Cardiac fibroblast (primary cell): ENCODE data around the gene MDK.

Experiments
- DNase-seq, 2 donors: peaks; one replicate each; pipeline versions ENCODE4 v3.0.0 to v3.0.0-alpha.2; 2010; ENCODE audit warnings: low read depth in 2 of 2
- H3K4me3 ChIP-seq, 2 donors: replicated peaks in 1 of 2; 1 replicate in 1 of 2; 2 replicates in 1 of 2; pipeline ENCODE4 v1.5.1; 2011; ENCODE audit warnings: low read depth in 2 of 2, low read length in 2 of 2, mild to moderate bottlenecking in 2 of 2, moderate library complexity in 1 of 2
- TF ChIP-seq, protein P1 (sequence below): IDR thresholded peaks from one replicate; pipeline ENCODE4 v1.5.1; 2011; ENCODE audit warnings: low read depth, mild to moderate bottlenecking, low read length, inconsistent platforms

The MDK gene

DNA sequence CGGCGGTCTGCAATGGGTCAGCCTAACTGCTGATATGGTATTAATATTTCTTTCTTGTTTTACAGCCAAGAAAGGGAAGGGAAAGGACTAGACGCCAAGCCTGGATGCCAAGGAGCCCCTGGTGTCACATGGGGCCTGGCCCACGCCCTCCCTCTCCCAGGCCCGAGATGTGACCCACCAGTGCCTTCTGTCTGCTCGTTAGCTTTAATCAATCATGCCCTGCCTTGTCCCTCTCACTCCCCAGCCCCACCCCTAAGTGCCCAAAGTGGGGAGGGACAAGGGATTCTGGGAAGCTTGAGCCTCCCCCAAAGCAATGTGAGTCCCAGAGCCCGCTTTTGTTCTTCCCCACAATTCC is 1.9 kb downstream of the MDK start:
- TF ChIP-seq, protein P1, sequence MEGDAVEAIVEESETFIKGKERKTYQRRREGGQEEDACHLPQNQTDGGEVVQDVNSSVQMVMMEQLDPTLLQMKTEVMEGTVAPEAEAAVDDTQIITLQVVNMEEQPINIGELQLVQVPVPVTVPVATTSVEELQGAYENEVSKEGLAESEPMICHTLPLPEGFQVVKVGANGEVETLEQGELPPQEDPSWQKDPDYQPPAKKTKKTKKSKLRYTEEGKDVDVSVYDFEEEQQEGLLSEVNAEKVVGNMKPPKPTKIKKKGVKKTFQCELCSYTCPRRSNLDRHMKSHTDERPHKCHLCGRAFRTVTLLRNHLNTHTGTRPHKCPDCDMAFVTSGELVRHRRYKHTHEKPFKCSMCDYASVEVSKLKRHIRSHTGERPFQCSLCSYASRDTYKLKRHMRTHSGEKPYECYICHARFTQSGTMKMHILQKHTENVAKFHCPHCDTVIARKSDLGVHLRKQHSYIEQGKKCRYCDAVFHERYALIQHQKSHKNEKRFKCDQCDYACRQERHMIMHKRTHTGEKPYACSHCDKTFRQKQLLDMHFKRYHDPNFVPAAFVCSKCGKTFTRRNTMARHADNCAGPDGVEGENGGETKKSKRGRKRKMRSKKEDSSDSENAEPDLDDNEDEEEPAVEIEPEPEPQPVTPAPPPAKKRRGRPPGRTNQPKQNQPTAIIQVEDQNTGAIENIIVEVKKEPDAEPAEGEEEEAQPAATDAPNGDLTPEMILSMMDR, result no peak
- no peak overlapping the region for H3K4me3 ChIP-seq
- no peak for DNase-seq

DNA sequence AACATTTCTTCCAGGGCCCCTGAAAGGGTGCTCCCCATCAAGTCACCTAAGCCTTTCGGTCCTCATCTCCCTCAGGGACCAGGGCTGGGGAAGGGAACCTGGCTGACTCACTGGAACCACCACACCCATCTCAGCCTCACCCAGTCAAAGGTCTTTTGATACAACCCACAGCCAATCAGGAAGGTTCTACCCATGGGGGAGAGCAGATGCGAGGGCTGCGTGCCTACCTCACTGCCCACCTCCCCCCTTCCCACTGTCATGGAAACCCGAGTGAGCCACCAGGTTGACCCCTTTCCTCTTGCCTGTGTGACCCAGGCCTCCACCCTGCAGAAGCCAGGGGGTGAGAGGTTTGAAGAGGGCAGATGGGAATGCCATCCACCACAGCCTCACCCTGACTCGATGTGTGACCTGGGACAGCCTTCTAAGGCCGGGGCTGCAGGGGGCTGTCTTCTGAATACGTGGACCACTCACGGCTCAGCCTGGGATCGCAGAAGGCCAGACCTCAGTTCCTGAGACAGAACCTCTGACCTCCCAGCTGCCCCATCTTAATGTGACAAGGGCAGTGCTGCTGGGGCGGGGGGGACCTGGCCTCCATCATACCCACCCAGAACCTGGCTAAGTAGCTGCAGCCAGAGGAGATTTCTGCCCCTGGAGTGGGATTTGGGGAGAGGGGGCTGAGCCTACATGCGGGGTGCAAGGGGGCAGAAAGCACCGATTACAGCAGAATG is 2.7 kb downstream of the MDK start:
- DNase-seq, result no peak
- no peak overlapping the region for H3K4me3 ChIP-seq
- TF ChIP-seq, protein P1, result no peak

DNA sequence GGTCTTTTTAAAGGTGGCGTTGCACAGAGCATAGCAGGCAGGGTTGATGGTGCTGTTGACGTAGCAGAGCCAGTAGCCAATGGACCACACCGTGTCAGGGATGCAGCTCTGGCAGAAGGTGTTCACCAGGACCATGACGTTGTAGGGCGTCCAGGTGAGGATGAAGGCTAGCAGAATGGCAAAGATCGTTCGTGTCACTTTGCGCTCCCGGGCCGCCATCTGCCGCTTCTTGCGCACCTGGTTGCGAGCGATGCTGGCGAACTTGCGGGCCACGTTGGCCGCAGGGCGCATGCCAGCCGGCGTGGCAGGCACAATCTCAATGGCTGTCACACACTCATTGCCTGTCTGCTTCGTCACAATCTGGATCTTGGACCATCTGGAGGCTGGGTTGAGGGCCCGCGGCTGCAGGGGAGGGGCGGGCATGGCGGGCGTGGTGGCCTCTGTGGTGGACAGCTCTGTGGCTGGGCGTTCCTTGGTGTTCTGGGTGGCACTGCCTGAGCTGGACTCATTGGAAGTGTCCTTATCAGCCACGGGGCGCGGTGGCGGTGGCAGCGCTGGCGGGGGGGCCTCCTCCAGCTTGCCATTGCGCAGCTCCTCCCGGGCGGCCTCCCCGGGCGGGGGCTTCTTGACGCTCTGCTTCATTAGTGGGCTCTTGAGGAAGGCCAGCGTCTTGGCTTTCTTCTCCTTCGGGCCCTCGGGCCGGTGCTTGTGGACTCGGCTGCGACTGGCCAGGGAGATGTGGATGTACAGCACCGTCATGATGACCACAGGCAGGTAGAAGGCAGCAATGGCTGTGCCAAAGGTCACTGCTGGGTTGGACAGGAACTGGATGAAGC is 3.9 kb downstream of the MDK start:
- DNase-seq, result no peak
- TF ChIP-seq, protein P1, result no peak
- no peak overlapping the region for H3K4me3 ChIP-seq

DNA sequence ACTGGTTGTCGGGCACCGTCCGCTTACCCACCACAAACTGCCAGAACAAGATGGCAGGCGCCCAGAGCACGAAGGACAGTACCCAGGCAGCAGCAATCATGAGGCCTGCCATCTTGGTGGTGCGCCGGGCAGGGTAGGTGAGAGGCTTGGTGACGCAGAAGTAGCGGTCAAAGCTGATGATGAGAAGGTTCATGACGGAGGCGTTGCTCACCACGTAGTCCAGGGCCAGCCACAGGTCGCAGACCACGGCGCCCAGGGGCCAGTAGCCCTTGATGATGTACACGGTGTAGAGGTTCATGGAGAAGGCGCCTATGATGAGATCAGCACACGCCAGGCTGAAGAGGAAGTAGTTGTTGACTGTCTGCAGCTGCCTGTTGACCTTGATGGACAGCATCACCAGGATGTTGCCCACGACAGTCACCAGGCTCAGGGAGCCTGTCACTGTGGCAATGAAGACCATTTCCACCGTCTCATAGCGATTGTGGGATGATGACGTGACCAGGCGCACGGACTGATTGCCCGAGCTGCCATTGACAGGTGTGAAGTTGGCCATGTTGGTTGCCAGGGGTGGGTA is 4.6 kb downstream of the MDK start:
- H3K4me3 ChIP-seq, result no peak overlapping the region
- TF ChIP-seq, protein P1, result no peak
- DNase-seq, result no peak

DNA sequence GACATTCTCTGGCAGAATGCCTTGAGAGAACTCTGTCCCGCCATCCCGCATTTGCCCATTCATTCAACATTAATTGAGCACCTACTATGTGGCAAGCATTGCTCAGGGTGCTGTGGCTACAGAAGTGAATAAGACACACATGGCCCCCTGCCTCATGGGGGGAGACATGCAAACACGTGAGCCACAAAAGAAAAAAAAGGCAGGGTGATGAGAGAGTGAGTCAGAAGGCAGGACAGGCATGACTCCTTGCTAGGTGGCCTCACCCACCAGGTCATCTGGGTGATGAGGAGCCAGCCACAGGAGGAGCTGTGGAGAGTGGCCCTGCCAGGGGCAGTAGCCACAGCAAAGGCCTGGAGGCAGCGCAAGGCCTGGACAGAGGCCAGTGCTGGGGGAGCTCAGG is 5.2 kb downstream of the MDK start:
- TF ChIP-seq, protein P1, result no peak
- no peak overlapping the region for H3K4me3 ChIP-seq
- DNase-seq, result peak in 1 of 2 donors; percentile 31

DNA sequence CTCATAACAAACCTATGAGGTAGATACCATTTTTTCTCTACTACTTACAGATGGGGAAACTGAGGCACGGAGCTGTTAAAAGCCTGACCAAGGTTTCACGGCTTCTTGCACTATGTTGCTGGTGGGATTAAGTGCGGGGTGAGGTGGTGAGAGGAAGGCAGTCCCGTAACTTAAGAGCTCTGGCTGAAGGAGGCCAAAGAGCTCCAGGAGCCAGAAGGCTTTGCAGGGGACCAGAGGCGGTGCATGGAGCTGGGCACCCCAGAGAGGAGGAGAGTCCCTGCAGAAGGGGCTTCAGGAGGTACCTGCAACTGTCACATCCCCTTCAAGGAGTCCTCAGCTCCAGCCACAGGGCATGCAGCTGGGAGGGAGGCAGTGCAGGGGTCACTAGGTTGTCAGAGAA is 6.0 kb downstream of the MDK start:
- no peak for DNase-seq
- no peak overlapping the region for H3K4me3 ChIP-seq
- TF ChIP-seq, protein P1, result no peak
